Stimulated activated CD8-positive, alpha-beta memory T cell treated with anti-CD3 and anti-CD28 coated beads, Interleukin-12 subunit alpha, Interleukin-12 subunit beta, amount 100 ng/mL, for 24 hours (primary cell): ENCODE measurements around the gene LRRC51.
"Not testable (repeated sequence)": the region's sequence is repeated elsewhere in the genome, so short reads cannot be mapped to it uniquely, and the experiment has no call there.

Experiments
- DNase-seq: peaks from one replicate; pipeline ENCODE4 v3.0.0-alpha.2; 2020; ENCODE audit errors: extremely low read depth

LRRC51 gene

GRCh38 chr11:72139500-72139899, 58.9 kb downstream of the LRRC51 start:
- no peak for DNase-seq

GRCh38 chr11:72140661-72141060, 60.0 kb downstream of the LRRC51 start:
- DNase-seq = no peak

DNA sequence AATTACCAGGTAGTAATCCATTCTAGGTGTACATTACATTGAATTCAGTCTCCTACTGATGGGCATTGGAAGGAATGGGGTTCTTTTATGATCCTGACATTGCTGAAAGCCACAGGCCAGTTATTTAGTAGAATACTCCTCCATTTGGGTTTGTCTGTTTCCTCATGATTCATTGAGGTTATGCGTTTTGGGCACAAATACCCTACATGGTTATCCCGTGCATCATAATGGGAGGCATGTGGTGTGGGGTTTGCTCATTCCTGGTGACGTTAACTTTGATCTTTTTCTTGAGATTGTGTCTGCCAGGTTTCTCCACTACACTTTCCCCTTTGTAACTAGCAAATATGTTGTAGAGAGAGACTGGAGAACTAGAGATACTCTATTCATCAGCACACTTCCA, 60.4 kb downstream of the LRRC51 start:
- no peak for DNase-seq

DNA sequence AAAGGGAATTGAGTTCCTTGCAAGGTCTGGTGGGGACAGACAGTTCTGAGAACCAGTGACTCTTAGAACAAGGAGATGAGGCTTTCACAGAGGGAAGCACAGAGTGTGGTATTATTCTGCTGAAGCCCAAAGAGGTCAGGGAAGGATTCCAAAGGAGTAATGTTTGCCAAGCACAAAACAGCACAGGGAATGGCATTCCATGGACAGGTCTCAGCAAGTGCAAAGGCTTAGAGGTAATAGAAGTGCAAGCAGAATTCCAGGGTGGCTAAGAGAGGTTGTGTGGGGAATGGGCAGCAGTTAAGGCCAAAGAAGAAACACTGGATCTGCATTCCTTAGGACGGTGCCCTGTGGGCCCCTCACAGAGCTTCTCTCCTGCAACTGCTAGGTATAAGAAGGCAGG, 61.4 kb downstream of the LRRC51 start:
- DNase-seq = not testable (repeated sequence)

- not testable (repeated sequence) for DNase-seq
Measured at GRCh38 chr11:72142543-72142942, 61.9 kb downstream of the LRRC51 start.

GRCh38 chr11:72144807-72145565, 64.3 kb downstream of the LRRC51 start:
- no peak for DNase-seq
